GM12875 (cell line): ENCODE results near the gene DACT2.

Experiments used
- H3K4me3 ChIP-seq: one replicate; pipeline ENCODE4 v1.5.1; 2011; ENCODE audit warnings: low read depth, low read length, control low read depth
- TF ChIP-seq, protein P1 (sequence below): IDR thresholded peaks from 2 replicates; pipeline ENCODE4 v1.5.1; 2011; ENCODE audit warnings: low read depth, mild to moderate bottlenecking, control low read depth, inconsistent platforms, low read length, moderate library complexity, borderline replicate concordance; ENCODE audit not compliant: insufficient read depth

DACT2 gene, protein sequence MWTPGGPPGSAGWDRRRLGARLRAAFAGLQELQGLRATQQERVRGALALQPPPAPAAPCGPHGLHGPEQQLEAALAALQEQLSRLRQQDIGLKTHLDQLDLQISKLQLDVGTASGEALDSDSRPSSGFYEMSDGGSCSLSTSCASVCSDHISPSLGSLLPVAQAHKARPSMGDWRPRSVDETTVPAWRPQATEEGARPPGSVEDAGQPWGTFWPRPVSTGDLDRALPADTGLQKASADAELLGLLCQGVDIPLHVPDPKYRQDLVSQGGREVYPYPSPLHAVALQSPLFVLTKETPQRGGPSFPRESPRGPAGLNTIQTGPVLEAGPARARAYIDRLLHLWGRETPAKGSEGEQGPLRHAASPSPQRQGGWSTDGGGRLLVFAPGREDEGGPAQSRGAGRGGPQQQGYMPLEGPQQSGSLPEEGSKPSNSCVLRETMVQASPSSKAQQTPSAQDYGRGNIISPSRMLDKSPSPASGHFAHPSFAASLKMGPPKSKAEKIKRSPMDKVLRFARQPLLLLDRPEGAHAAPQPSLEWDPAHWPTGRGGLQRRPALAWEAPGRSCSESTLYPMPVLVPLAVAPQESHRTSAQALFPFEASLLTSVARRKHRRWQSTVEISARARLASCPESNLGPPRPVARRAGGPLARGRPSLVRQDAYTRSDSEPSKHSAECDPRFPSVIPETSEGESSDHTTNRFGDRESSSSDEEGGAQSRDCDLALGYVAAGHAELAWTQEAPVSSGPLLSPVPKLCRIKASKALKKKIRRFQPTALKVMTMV

DNA sequence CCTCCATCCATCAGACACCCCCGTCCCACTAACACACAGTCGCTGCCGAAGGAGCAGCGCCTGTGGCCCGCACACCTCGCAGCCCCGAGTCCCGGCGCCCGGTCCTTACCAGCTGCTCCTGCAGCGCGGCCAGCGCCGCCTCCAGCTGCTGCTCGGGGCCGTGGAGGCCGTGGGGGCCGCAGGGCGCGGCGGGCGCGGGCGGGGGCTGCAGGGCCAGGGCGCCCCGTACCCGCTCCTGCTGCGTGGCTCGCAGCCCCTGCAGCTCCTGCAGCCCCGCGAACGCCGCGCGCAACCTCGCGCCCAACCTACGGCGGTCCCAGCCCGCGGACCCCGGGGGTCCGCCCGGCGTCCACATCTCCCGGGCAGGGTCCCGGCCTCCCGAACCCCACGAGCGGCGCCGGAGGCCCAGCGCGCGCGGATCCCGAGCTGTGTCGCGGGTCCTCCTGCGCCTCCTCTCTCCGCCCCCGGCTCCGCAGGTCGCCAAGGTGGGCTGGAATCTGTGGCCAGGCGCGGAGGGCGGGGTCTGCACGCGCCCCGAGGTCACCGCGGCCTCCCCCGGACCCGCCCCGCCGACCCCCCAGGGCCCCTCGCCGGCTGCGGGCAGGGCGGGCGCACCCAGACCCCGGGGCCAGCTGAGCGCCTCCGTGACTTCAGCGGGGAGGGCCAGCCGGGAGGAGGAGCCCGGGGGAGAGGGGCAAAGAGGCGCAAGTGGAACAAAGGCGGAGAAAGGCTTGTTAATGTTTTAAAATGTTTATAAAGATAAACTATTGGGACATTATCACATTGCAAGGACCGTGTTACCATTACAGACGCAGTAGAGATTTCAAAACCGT lies at the start of gene DACT2:
TSS of gene DACT2 (minus strand) at position 499 of the 833 bp plus-strand sequence. CDS start at position 355, 144 bp downstream.
- TF ChIP-seq, protein P1, sequence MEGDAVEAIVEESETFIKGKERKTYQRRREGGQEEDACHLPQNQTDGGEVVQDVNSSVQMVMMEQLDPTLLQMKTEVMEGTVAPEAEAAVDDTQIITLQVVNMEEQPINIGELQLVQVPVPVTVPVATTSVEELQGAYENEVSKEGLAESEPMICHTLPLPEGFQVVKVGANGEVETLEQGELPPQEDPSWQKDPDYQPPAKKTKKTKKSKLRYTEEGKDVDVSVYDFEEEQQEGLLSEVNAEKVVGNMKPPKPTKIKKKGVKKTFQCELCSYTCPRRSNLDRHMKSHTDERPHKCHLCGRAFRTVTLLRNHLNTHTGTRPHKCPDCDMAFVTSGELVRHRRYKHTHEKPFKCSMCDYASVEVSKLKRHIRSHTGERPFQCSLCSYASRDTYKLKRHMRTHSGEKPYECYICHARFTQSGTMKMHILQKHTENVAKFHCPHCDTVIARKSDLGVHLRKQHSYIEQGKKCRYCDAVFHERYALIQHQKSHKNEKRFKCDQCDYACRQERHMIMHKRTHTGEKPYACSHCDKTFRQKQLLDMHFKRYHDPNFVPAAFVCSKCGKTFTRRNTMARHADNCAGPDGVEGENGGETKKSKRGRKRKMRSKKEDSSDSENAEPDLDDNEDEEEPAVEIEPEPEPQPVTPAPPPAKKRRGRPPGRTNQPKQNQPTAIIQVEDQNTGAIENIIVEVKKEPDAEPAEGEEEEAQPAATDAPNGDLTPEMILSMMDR = no peak
- H3K4me3 ChIP-seq = no peak within 1 kb of the TSS

DNA sequence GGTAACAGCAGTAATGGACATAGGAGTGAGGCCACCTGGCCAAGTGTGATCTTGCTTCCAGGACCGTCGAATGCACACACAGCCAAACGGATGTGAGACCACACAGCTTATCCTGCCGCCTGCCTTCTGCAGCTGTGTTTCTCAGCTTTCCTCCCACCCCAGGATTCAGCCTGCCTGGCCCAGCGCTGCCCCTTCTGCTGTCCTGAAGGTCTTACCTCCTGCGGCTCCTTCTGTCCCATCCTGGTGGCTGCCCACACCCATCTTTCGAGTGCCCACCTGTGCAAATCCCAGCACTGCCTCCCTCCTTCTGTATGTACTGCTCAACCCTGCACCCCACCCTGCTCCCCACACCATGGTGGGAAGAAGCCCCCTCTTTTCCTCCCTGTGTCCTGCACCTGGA lies 49.4 kb upstream of the DACT2 start:
- TF ChIP-seq, protein P1 = no peak
- no peak overlapping the region for H3K4me3 ChIP-seq

DNA sequence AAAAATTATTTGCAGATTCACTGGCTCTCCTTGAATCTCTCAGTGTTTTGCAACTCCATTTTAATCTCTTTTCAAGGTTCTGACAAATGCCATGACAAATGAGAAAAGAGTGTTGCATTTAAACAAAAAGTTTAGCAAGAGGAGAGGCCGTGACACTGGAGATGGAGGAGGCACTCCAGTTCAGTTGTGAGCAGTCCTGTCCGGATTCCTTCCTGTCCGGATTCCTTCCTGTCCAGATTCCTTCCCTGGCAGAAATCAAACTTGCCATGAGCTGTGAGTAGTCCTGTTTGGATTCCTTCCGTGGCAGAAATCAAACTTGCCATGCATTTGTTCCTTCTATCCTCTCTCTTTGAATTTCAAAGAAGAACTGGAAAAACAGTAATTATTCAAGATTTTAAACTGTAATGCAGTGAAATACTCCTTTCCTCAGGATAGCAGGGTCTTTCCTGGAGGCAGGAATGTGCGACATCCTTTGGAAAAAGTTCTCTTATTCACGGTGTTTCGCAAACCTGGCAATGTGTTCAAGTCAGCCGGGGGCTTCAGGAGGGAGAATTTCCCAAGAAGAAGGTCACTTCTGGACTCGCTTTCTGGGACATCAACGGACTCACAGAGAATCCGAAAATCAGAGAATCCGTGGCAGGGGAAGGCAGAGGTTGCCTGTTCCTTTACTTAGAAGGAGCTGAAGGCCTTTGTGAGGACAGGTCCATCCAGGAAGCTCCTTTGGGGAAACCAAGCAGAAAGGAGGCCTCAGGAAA lies 48.7 kb upstream of the DACT2 start:
- no peak overlapping the region for H3K4me3 ChIP-seq
- TF ChIP-seq, protein P1 = no peak

DNA sequence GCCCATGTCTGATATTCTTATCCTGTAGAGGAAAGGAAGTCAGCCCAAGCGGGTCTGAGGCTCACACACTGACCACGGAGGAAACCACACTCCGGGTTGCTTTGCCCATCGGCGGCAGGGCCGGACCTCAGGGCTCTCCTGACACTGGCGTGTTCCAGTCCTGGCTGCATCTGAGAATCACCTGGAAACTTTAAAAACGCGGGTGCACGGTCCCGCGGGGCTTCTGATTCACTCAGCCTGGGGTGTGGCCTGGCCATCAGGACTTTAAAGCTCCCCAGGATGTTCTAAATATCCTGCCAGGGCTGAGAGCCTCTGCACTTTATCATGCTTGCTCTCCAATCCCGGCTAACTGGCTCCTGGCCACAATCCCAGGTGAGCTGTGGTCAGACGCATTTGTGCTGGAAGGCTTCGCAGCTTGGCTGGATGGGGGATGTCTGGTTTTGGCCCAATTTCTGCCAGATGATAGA lies 47.7 kb upstream of the DACT2 start:
- H3K4me3 ChIP-seq = no peak overlapping the region
- TF ChIP-seq, protein P1 = no peak

DNA sequence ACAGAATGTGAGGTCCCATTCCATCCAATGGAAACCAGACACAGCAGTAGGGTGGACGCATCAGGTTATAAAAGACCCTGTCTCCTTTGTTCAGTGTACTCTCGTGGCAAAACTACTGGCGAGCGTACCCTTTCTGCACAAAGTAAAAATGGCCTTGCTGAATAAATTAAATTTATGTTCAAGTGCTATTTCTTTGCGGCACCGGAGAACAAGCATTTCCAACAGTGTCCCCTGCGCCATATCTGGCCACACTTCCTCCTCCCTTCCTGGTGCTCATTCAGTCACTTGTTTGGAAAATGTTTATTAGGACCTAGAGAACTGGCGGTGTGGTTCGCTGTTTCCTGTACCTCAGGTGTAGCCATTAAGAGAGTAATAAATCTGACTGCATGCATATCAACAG lies 46.9 kb upstream of the DACT2 start:
- TF ChIP-seq, protein P1 = no peak
- no peak overlapping the region for H3K4me3 ChIP-seq
